ENCODE measurements around the gene SAE1. TPM values are rescaled to one million over a fixed set of nuclear protein-coding genes. Genes with fewer than 3 reads are reported as not detected.

The SAE1 gene
- total RNA-seq, 2 donors from 2014 or later: 14.5 to 21.5 TPM

GRCh38 chr19:47215581-47215980 is 84.9 kb downstream of the SAE1 start:
- Histone ChIP-seq H3K9me3 (no peaks in the 10 kb centered on the region), H3K27ac (no peak overlapping the region), H3K27me3 (no peaks in the 10 kb centered on the region), H3K4me1 (peaks cover 4% of the 10 kb centered on the region), H3K4me3 (no peak overlapping the region), H3K36me3 (replicated peaks in 1 of 2; ENCODE audit: insufficient read depth in 1 of 2, low read depth in 2 of 2) (no peaks in the 10 kb centered on the region)
- 90 to 93% methylated on average over 5 of the region's 5 CpGs for WGBS, 2 donors
- no peak for DNase-seq
- no peak for ATAC-seq
- TF ChIP-seq POLR2A (IDR thresholded peaks at IDR 0.05): no peak
- no peak for TF ChIP-seq CTCF (IDR thresholded peaks at IDR 0.05)
- intact Hi-C loops (cut with DNase I): no loop called here

- DNase-seq: no peak
- Histone ChIP-seq H3K27me3 (no peaks in the 10 kb centered on the region), H3K9me3 (no peaks in the 10 kb centered on the region), H3K4me1 (peaks cover 6% of the 10 kb centered on the region), H3K27ac (no peak overlapping the region), H3K36me3 (replicated peaks in 1 of 2; ENCODE audit: insufficient read depth in 1 of 2, low read depth in 2 of 2) (peaks cover 4 to 5% of the 10 kb centered on the region in 2 donors), H3K4me3 (no peak overlapping the region)
- no peak for ATAC-seq
- TF ChIP-seq CTCF (IDR thresholded peaks at IDR 0.05): no peak
- no peak for TF ChIP-seq POLR2A (IDR thresholded peaks at IDR 0.05)
- WGBS, 2 donors: 88 to 90% methylated on average over 10 to 24 of the region's 33 CpGs
- intact Hi-C loops (cut with DNase I): no loop called here
Measured at GRCh38 chr19:47221080-47221841, 90.6 kb downstream of the SAE1 start.

- 94 to 95% methylated on average over 4 to 11 of the region's 11 CpGs for WGBS, 2 donors
- no peaks in the 10 kb centered on the region for H3K9me3 ChIP-seq
- no peak for TF ChIP-seq POLR2A (IDR thresholded peaks at IDR 0.05)
- TF ChIP-seq CTCF (IDR thresholded peaks at IDR 0.05): no peak
- intact Hi-C loops (cut with DNase I): no loop called here
- no peak overlapping the region for H3K4me3 ChIP-seq
- H3K27me3 ChIP-seq: no peaks in the 10 kb centered on the region
- H3K27ac ChIP-seq: no peak overlapping the region
- H3K4me1 ChIP-seq: peaks cover 12% of the 10 kb centered on the region
- H3K36me3 ChIP-seq (replicated peaks in 1 of 2; ENCODE audit: insufficient read depth in 1 of 2, low read depth in 2 of 2): peaks cover 4 to 5% of the 10 kb centered on the region in 2 donors
- DNase-seq: no peak
- no peak for ATAC-seq
Measured at GRCh38 chr19:47221890-47222289, 91.3 kb downstream of the SAE1 start.

GRCh38 chr19:47225746-47226425 is 95.3 kb downstream of the SAE1 start:
- 2 to 14% methylated on average over 8 to 50 of the region's 59 CpGs for WGBS, 2 donors
- H3K4me1 ChIP-seq: peaks cover 43% of the 10 kb centered on the region
- intact Hi-C loops (cut with DNase I): no loop called here

More at GRCh38 chr19:47225746-47226425, 95.3 kb downstream of the SAE1 start:
- H3K27me3 ChIP-seq: no peaks in the 10 kb centered on the region
- H3K36me3 ChIP-seq (replicated peaks in 1 of 2; ENCODE audit: insufficient read depth in 1 of 2, low read depth in 2 of 2): peaks cover 3 to 4% of the 10 kb centered on the region in 2 donors
- H3K4me3 ChIP-seq: peak overlapping the region in 1 of 2 donors; percentile 19
- peak; percentile 89 to 93 (median 92) for DNase-seq
- ATAC-seq: peak; percentile 75
- H3K9me3 ChIP-seq: no peaks in the 10 kb centered on the region
- TF ChIP-seq POLR2A (IDR thresholded peaks at IDR 0.05): peak; percentile 97 to 100 (median 98)
- TF ChIP-seq CTCF (IDR thresholded peaks at IDR 0.05): peak; percentile 22 to 85 (median 58)
- H3K27ac ChIP-seq: peak overlapping the region; percentile 90 to 99 (median 96)
